KOPT-K1 (cell line): Measurements from ENCODE around the gene KCTD5.

Experiments used
- H3K27ac ChIP-seq: fragments of 200-600 bp; sonication (generic); 2 replicates; pipeline ENCODE4 v1.5.1; 2016; ENCODE audit warnings: antibody characterized with exemption, mild to moderate bottlenecking, low read depth, low read length; ENCODE audit not compliant: poor library complexity, severe bottlenecking
- H3K36me3 ChIP-seq: fragments of 200-600 bp; sonication (generic); 2 replicates; pipeline ENCODE4 v1.5.1; 2017; ENCODE audit warnings: antibody characterized with exemption, mild to moderate bottlenecking, low read length, moderate library complexity; ENCODE audit not compliant: insufficient read depth
- H3K9me3 ChIP-seq: fragments of 200-600 bp; sonication (generic); 2 replicates; pipeline ENCODE4 v1.5.1; 2017; ENCODE audit warnings: antibody characterized with exemption, low read length, mild to moderate bottlenecking; ENCODE audit not compliant: insufficient read depth, poor library complexity, severe bottlenecking

KCTD5 gene

GRCh38 chr16:2698965-2699750 is 16.8 kb downstream of the KCTD5 start:
- Histone ChIP-seq H3K9me3 (no peaks in the 10 kb centered on the region), H3K27ac (no peak overlapping the region), H3K36me3 (peaks cover 75% of the 10 kb centered on the region)

GRCh38 chr16:2699791-2700600 is 17.7 kb downstream of the KCTD5 start:
- Histone ChIP-seq H3K9me3 (no peaks in the 10 kb centered on the region), H3K27ac (no peak overlapping the region), H3K36me3 (peaks cover 83% of the 10 kb centered on the region)

GRCh38 chr16:2700786-2701185 is 18.5 kb downstream of the KCTD5 start:
- Histone ChIP-seq H3K27ac (no peak overlapping the region), H3K36me3 (peaks cover 91% of the 10 kb centered on the region), H3K9me3 (no peaks in the 10 kb centered on the region)

DNA sequence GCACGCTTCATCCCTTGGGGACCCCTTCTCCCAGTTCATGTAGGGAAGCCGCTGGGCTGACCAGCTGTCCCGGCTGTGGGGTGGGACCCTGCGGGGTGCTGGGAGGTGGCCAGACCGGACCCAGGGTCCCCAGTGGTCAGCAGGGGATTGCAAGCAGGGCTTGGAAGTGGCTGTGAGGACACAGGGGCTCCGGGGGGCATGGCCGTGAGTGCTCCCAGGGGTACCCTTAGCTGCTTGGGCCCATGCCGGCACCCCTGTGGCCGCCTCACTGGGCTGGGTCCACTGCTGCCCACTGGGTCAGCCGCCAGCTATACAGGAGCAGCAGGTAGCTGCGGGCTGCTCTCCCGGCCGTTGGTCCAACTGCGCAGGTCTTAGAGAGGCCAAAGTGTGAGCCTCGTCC is 18.9 kb downstream of the KCTD5 start:
- Histone ChIP-seq H3K36me3 (peaks cover 96% of the 10 kb centered on the region), H3K9me3 (no peaks in the 10 kb centered on the region), H3K27ac (no peak overlapping the region)

DNA sequence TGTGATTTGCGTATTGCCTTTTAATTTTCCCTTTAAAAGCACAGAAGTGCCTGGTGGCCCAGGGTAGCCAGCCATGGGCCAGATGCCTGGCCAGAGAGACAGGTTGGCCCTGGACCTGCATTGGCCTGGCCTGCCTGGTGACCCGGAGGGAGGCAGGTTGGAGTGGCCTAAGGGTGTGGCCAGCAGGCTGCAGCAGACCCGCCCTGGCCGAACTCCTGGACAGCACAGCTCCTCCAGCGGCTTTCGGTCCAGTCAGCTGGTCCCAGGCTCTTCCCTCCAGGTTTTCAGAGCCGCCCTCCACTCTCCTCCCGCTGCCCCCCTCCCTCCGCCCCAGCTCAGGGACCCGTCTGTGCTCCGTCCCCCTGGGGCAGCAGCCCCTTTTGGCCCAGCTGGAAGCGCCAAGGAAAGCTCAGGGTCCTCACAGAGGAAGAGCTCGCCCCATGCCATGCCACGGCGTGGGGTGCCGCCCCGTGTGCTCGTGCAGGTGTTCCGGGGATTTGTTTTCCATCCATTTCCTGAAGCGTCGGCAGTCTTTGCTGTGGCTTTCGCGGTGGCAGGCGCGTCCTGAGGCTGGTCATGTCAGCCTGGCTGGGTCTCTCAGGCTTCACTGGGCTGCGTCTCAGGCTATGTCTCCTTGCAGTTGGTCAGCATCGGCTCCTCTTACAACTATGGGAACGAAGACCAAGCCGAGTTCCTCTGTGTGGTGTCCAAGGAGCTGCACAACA is 19.6 kb downstream of the KCTD5 start:
- Histone ChIP-seq H3K9me3 (no peaks in the 10 kb centered on the region), H3K36me3 (peaks cover 95% of the 10 kb centered on the region), H3K27ac (no peak overlapping the region)

GRCh38 chr16:2702438-2702825 is 20.1 kb downstream of the KCTD5 start:
- H3K27ac ChIP-seq = no peak overlapping the region
- H3K36me3 ChIP-seq = peaks cover 94% of the 10 kb centered on the region
- no peaks in the 10 kb centered on the region for H3K9me3 ChIP-seq

GRCh38 chr16:2702871-2703745 is 20.8 kb downstream of the KCTD5 start:
- Histone ChIP-seq H3K36me3 (peaks cover 94% of the 10 kb centered on the region), H3K27ac (no peak overlapping the region), H3K9me3 (no peaks in the 10 kb centered on the region)

DNA sequence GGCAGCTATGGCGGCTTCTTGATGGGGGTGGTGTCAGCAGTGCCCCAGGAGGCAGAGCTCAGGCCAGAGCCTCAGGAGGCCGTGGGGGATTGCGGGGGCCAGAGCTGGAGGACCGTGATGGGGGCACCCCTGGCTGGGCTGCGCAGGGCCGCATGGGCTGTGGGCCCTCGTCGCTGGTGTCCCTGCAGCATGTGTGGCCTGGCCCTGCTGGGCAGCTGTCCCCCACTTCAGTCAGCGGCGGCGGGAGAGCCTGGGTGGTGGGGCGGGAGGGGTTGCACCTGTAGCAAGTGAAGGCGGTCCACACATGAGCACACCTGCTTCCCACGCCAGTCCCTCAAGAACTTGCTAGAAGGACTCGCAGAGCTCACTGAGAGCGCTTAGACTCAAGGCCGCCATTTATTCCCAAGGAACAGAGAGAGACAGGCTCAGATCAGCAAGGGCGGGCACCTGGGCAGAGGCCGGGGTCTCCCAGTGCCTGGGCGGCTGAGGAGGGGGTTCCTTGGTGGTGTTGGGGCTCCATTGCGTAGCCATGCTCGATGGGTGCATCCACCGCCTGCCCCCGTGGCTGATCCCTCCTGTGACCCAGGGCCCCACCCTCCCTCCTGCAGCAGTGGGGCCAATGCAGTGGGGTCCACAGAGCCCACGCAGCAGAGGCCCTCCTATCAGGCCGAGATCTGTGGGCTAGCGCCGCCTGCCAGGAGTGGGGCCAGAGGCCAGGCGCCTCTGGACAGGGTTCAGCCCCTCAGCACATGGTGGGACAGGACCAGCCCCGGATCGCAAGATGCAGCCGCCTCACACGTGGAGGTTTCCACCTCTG is 22.1 kb downstream of the KCTD5 start:
- Histone ChIP-seq H3K36me3 (peaks cover 92% of the 10 kb centered on the region), H3K27ac (no peak overlapping the region), H3K9me3 (no peaks in the 10 kb centered on the region)

DNA sequence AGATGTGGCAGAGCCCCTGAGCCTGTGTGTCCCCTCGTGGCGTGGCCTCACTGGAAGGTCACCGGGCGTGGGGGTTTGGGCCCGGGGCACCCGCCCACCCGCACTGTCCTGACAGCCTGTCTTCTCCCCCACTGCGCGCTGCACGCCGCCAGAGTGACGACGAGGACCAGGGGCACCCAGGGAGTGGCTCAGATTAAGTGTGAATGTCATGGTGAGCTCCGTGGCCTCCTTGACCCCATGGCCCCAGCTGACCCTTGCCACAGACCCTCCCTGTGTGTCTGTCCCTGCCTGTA is 22.6 kb downstream of the KCTD5 start:
- H3K27ac ChIP-seq = no peak overlapping the region
- no peaks in the 10 kb centered on the region for H3K9me3 ChIP-seq
- H3K36me3 ChIP-seq = peaks cover 90% of the 10 kb centered on the region

DNA sequence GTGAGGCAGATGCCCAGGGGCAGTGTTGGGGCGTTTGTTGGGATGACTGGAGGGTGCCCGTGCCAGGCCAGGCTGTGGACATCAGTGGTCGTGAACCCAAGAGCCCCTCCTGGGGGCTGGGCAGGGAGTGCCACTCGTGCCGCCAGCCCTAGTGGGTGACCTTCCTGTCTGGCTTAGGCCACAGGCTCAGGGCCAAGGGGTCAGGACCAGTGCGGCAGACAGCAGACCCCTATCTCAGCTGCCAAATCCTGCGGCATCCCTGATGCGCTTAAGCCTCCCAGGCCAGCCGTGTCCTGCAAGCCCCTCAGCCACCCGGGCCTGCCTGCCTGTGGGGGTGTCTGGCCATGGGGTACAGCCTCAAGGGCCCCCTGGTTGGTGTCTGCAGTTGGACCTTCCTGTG is 23.0 kb downstream of the KCTD5 start:
- Histone ChIP-seq H3K27ac (no peak overlapping the region), H3K9me3 (no peaks in the 10 kb centered on the region), H3K36me3 (peaks cover 86% of the 10 kb centered on the region)

DNA sequence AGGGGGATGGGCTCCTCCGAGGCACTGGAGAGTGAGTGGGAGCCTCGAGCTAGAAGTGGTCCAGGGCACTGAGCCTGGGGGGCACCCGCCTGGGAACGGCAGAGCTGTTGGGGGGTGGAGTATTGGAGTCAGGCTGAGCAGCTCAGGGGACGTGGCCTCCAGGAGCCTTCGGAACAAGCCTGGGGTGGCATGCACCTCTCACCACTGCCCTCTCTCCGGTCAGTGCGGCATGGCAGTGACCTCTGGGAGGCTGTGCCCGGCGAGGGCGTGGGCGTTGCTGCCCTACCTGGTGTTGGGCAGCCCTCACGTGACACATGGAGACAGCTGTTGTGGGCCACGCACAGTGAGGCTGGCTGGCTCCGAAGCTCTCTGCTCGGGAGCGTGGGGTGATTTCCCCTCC is 23.8 kb downstream of the KCTD5 start:
- Histone ChIP-seq H3K27ac (no peak overlapping the region), H3K36me3 (peaks cover 78% of the 10 kb centered on the region), H3K9me3 (no peaks in the 10 kb centered on the region)

- H3K36me3 ChIP-seq = peaks cover 71% of the 10 kb centered on the region
Observed at GRCh38 chr16:2706611-2707311, 24.4 kb downstream of the KCTD5 start.

GRCh38 chr16:2707368-2708289 is 25.3 kb downstream of the KCTD5 start:
- no peak overlapping the region for H3K27ac ChIP-seq
- peaks cover 63% of the 10 kb centered on the region; the same call in 1 of the 2 replicates for H3K36me3 ChIP-seq
- H3K9me3 ChIP-seq = no peaks in the 10 kb centered on the region

More at GRCh38 chr16:2706611-2707311, 24.4 kb downstream of the KCTD5 start:
- Histone ChIP-seq H3K9me3 (no peaks in the 10 kb centered on the region), H3K27ac (no peak overlapping the region)
